Suppressor macrophage (primary cell): ENCODE data around the gene OXCT1.
"Not testable (repeated sequence)": the region's sequence is repeated elsewhere in the genome, so short reads cannot be mapped to it uniquely, and the experiment has no call there.

Source experiments
- DNase-seq, 4 experiments: peaks; one replicate each; pipeline ENCODE4 v3.0.0-alpha.2; 2020 to 2022

OXCT1 gene

DNA sequence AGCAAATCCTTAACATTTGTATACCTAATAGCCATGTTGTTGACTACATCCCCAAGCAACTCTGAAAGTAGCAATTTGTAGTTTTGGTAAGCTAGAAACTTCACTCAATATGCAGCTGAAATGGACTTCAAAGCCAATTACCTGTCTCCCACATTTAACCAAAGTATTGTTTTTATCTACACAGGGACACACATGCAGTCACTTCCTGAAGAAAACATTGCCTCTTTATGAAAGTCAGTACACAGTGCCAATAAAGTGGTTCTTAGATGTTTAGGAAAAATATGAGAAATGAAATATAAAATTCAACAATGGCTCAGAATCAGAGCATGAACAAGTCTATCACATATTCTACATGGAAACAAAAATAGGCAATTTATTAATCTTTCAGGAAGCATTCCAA, 49.2 kb downstream of the OXCT1 start:
- no peak for DNase-seq

DNA sequence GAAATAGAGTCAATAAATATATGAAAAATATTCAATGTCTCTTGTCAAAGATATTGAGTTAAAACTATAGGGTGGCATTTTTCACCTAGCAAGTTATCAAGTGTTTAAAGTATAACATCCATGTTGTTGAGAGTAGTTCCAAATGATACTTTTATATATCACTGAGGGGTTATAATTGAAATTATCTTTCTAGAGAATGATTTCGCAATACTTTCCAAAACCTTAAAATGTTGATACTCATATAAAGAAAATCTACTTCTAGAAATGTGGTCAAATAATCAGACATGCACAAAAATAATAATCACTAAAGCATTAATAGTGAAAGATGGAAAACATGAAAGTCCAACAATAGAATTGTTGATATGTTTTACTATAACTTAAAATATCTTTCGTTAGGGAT, 50.1 kb downstream of the OXCT1 start:
- no peak for DNase-seq

DNA sequence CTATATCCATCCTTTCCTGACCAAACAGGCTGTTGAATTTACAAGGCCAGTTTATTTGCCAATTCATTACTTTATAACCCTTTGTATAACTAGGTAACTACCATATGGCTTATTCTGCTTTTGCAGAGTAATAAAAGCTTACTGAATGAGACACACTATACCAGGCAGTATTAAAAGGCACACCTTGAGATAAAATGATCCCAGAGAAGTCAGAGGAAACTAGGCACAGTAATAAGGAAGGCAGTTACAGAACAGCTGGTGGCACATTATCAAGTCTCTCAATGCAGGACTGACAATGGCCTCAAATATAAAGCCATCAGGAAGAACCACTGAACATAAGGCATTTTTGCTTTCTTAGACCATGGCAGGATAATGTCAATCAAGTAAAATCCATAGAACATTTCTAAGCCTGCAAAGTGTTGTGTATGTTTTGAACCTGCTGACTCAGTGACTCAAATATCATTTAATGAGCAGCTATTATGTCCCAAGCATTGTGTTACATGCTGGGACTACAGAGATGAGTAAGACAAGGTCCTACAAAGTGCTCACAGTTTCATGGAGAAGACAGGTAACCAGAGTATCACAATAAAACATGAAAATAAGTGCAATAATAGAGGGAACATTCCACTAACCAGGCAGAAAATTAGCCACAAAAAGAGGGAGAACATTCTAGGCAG, 52.5 kb downstream of the OXCT1 start:
- no peak for DNase-seq

DNA sequence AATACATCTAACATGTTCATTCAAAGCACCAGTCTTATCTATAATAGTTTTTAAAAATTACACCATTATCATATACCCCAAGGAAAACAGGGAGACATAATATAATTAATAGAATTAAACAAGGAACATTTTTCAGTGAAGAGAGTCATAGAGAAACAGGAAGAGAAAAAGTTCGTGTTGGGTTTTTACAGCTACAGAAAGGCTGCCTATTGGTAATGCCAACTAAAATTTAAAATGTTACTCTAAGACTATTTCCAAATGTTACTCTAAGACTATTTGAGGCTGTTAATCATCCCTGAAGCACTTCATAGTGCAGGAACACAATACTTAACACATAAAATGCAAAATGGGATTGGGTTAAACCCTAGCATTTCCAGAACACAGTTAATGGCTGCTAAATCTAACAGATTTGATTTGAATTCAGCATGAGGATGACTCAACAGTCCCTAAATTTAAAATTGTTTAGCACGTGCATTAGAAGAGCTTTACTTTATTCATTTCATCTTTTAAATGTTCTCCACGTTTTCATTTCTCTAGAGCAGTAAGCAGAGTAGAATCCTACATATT, 54.5 kb downstream of the OXCT1 start:
- no peak for DNase-seq

DNA sequence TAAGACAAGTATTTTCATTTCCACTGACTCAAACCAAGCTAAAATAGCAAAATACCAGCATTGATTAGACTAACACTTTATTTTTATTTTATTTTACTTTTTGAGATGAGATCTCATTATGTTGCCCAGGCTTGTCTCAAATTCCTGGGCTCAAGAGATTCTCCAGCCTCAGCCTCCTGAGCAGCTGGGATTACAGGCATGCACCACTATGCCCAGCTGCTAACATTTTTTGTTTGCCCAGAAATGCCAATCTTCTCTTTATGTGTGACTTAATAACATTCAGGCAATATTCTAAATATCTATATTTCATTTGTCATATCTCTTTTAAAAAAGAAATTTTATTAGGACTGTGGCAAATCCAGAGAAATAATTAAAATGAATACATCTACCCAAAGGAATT, 55.0 kb downstream of the OXCT1 start:
- no peak for DNase-seq

DNA sequence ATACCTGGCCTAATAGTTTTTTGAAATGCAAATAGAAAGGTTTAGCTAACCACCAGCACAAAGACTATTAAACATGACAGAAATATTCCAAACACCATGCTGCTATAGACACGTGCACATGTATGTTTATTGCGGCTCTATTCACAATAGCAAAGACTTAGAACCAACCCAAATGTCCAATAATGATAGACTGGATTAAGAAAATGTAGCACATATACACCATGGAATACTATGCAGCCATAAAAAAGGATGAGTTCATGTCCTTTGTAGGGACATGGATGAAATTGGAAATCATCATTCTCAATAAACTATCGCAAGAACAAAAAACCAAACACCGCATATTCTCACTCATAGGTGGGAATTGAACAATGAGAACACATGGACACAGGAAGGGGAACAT, 55.9 kb downstream of the OXCT1 start:
- not testable (repeated sequence) for DNase-seq

DNA sequence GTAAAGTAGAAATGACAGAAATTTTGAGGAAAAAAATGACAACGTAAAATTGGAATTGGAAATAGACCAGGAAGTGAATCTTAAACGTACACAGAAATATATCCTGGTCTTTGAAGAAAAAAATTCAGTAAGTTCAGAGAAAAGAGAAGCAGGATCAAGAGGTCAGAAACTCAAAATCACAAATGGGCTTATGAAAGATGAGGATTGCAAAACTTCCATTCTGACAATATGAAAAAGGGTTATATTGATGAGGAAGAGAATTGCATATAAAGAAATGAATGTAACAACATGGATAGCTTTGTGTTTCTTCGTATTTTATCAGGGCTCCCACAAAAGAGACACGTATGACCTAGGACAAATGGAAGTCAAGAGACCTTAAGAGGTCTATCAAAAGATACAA, 58.1 kb downstream of the OXCT1 start:
- DNase-seq: peak in 1 of 4 experiments; percentile 11

DNA sequence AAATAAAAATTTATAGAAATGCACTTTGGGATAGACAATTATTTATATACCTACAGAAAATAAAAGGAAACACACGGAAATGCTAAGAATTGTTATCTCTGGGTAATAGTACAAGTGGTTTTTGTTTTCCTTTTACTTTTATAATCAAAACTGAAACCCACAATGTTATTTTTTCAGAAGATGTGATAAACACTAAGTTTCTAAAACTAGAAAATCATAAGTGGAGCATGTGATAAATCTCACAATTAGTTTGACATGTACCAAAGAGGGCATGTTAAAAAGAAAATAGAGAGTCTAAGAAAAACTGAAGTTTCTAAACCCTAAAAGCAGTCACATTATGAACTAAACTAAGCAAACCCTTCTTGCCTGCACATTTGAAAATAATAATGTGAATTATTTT, 61.1 kb downstream of the OXCT1 start:
- no peak for DNase-seq

DNA sequence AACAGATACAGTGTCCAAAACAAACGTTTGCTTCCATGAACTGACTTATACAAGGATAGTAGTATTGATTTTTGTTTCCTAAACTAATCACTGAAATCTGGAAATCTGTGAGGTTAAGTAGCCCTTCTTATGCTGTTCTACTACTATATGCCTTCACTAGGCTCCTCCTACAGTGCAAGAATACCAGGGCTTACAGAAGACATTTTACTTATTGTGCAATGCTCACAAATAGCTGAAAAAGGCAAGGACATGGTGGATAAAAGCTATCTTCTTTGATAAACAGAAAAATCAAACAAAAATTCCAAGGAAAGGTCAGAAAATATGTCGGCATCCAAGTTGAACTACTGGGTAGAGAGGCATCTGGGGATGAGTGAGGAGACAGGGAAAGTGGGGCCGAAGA, 61.9 kb downstream of the OXCT1 start:
- no peak for DNase-seq

DNA sequence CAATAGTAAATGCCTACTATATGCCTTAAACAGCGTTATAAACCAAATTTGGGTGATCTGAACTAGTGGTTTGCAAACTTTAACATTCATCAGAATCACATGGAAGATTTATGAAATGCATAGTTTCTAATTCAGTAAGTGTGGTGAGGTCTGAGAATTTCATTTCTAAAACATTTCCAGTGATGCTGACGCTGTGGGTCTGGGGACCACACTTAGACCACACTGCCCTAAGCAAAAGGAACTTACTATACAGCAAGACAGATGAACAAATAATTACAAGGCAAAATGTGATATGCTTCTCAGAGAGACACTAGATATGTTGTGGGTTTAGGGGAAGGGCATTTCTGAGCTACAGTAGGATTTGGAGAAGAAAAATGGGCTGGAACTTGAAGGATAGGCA, 72.6 kb downstream of the OXCT1 start:
- no peak for DNase-seq

DNA sequence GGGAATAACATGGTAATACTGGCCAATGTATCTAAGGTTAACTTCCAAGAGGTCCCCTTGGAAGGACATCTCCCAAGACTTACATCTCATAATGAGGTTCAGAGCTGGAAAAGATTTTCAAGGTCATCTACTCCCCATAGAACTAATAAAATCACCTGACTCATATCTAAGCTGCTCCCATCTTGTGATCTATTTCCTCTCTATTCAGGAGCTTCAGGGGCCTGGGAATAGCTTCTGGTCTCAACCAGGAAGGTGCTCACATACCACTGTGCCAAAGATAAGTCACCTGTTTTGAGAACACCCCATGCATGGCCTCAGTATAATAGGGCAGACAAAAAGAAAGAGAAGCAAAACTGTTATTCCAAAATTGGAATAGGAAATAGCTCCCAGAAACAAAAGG, 74.2 kb downstream of the OXCT1 start:
- no peak for DNase-seq

DNA sequence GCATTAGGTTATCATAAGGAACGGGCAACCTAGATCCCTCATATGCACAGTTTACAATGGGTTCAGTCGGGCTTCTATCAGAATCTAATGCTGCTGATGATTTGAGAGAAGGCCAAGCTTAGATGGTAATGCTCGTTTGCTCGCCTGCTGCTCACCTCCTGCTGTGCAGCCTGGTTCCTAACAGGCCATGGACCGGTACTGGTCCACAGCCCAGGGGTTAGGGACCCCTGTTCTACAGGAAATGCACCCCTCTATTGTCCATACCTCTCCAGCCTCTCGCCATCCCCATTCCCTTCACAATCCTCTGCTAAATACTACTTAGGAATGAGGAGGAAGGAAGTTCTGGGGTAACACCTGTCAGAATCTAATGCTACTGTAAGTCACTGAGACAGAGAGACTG, 75.1 kb downstream of the OXCT1 start:
- no peak for DNase-seq

DNA sequence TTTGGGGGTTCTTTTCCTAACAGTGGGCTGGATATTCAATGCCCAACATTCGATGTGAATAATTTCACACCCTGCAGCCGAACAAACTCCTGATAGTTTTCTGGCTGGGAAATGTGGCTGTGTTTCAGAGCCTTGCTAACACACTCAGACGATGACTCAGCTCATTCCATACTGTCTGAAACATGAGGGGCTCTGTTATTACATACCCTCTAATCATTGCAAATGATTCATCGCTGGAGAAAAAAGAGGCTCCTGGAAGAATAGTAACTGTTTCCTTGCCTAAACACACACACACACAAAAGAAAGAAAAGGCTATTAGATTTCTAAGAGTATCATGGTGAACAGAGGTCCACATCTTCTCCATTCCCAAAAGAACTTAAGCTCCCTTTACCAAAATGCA, 75.8 kb downstream of the OXCT1 start:
- no peak for DNase-seq

DNA sequence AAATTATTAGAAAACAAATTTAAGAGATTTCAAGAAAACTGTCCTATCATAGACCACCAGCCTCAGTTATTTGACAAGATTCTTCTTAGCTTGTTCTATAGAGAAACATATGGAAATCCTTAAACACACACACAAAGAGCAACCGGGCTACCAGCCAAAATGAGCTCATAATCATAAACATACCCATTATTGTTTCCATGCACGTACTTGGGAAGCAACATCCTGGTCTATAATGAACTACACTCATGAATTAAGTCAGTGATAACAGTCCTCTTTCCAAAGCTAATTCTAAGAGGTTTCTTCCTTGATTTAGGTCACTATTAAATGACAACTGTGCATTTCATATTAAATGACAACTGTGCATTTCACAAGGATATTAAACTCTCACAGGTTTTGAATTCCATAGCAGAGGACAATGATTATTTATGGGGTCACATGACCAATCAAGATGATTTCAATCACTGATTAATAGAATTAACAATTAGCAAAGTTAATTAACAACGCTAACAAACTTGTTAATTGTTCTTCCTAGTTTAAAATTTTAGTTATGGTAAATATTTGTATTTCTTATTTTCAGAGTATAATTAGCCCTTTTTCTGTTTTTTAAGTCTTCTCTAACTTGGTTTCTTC, 77.0 kb downstream of the OXCT1 start:
- no peak for DNase-seq

DNA sequence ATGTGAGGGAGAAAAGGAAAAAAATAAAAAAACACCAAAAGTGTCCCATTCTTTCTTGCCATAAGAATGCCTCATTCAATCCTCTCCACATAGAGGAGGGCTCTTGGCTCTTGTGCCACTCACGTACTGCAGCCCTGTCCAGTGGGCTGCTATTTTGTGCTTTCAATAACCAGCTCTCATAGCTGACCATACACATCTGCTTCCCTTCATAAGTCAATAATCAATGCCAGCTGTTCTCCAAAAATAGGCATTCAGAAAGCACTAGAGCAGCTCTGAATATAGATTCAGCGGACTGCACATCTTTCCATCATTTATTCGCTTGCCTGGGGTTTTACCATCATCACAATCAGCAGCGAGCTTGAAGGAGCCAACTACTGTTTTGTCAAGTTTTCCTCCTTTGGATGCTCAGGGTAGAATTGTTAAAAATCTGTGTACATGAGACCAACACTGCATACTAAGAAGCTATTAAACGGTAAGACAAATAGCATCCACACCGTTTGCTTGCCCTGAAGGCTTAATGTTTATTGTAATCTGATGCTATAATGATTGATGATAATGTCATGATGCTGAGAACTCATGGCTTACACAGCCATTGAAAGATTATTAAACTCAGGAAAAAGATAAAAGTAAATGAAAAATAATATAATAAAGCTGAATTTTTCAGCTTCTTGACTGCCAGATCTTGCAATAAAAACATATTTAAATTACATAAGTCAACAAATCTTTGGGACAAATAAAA, 80.0 kb downstream of the OXCT1 start:
- DNase-seq: no peak

DNA sequence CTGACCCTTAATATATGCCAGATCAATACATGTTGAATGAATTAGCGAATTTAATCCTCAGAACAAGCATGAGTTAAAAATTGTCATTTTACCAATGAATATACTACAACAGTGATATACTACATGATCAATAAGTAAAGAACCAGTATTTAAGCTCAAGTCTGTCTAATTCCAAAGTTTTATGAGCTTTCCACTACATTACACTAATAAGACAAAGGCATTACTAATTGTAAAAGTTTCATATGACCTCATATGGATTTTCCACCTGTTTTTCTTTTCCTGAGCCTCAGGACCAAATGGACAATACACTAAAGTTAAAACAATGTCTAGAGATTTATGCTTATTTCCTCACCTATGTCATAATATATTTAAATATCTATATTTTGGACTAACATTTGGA, 80.8 kb downstream of the OXCT1 start:
- no peak for DNase-seq

DNA sequence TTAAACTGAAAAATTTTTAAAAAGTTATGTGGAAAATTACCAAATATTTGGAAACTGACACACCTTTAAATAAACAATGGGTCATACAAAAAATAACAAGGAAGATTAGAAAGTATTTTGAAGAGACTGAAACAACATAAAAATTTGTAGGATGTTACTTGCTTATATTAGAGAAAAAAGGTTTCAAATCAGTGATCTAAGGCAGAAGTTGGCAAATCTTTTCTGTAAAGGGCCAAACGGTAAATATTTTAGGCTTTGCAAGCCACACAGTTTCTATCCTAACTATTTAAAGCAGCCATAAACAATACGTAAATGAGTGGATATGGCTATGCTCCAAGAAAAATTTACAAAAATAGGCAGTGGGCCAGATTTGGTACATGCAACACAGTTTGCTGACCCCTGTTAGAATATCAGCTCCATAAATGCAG, 81.3 kb downstream of the OXCT1 start:
- DNase-seq: no peak

DNA sequence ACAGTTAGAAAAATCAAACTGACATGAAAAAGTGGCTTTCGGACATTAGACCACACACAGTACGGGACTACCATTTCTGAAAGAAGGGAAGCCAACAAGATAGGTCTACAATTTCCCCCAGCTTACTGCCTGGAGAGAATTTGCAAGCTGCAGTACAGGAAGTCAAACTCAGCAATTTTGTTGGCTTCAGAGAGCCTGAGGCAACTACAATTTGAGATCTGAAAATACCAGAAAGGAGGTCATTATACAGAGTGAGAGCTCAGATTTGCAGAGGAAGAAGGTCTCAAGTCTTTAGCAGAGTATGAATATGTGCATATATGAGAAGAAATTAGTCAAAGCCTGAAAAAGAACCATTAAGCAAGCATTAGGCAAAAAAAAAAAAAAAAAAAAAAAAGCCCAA, 83.0 kb downstream of the OXCT1 start:
- no peak for DNase-seq

DNA sequence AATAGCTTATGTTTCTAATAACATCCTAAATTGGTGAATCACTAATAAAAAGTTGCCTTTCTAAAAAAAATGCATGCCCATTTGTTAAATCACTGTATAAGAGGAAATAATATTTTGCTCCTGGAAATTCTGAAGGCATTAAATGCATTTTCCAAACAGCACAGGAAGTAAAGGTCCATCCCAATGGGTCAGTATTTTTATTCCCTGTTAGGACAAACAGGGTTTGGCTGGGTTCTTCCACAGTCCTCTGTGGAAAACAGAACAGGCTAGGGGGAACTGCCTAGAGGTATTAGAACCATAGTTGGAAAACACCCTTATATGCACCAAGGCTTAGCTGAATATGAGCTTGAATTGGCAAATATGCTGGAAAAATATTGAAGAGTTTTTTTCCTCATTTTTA, 85.2 kb downstream of the OXCT1 start:
- no peak for DNase-seq

DNA sequence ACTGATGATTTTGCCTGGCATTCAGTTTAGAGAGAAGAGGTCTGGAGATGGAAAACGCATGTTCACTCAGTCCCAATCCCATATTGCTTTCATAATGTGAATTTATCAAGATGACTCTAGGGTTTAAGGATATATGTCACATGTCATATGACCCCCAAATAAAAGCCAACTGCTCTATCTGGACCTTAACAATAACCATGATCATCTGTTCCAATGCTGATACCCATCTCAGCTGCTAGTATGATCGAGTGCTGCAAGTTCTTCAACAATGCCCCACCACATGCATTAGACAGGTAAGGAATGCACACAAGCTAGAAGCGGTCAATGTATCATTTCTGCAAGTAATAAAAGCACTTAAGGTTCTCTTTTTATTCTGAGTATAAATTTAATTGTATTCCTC, 91.8 kb downstream of the OXCT1 start:
- DNase-seq: no peak

DNA sequence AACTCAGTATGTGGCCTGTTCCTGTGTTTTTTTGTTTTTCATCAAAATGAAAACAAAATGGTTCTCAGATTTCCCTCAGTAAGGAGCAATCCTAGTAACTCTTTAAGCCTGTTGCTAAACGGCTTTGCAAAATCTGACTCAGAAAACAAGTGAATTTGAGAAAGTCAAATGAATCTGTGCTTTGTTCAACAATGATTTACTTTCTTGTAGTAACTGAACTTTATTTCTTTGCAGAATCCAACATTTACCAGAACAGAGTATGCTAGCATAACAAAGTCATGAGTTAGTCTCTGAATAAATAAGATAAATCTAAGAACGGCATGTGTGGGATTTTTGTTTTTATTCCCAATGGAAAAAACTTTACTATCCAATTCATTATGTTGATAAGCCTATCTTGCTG, 93.8 kb downstream of the OXCT1 start:
- no peak for DNase-seq

DNA sequence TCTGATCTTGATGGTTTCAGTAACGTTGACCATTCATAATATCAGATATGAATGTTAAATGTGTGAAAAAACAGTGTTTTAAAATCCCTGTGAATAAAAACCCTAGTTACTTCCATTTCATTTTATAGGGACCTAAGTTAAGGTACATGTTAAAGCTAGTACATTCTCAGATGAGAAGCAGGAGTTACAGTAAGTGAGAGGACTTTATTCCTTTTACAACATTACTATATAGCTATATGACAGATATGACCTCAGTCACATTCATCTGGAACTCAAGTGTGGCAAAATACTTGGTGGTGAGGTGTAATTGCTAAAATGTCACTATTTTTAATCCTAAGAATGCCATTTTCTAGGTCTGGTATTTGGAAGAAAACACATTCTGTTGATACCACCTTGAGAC, 96.4 kb downstream of the OXCT1 start:
- DNase-seq: no peak

DNA sequence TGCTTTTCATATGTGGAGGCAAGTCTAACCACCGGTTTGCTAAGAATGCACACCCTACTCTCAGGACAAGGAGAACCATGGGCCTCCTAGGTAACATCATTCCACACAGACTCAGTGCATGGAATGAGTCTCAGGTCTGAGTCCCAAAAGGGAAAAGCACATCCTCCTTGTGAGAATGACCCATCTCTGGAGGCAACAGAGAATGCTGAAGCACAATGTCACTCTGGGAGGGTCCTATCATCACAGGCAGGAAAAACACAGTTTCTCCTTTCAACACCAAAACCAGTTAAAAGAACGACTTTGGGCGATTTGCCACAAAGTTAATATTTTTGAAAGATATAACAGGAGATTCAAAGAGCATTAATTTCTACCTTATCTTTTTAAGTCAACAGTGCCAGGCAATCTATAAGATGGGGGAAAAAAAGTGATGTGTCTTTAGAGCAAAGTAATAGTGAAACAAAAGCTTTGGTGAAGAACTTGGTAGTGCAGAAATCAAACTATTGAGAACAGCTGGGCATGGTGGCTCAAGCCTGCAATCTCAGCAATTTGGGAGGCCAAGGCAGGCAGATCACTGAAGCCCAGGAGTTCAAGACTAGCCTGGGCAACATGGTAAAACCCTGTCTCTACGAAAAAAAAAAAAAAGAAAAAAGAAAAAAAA, 97.3 kb downstream of the OXCT1 start:
- DNase-seq: peak in 1 of 4 experiments; percentile 5
